ENCODE data around the gene TBCB. TPM values are rescaled to one million over a fixed set of nuclear protein-coding genes. Genes with fewer than 3 reads are reported as not detected.

TBCB gene
- total and polyA plus RNA-seq, 2 of the 4 experiments (the other 2 are of a cell fraction): 182 to 269 TPM

DNA sequence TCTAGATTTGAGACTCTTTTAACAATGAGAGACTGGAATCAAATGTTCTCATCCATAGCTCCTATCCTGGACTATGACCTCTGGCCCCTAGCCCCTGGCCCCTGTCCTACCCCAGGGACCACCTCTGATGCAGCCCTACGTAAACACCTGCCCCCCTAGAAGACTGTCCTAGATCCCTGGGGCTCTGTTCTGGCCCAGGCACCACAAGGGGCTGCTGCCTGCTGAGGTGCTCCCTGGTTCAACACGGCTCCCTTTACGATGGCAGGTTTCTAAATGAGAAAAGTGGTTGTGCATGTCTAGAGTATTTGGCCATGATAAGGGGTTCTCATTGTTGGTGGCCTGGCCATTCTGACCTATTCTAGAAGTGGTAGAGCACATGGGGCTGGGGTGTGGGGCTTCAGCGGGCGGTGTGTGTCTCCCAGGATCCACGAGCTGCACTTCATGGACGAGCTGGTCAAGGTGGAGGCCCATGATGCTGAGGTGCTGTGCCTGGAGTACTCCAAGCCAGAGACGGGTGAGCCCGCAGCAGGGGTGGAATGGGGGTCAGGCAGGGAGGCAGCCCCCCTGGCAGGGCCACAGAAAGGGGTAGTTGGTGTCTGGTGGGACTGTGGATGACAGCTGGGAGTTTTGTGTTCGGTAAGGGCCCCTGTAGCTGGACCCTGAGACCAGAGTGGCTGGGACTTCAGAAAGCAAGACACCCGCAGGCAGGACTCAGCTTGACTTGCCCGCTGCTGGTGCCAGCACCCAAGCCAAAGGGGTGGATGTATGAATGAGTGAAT is 30.8 kb upstream of the TBCB start:
- Histone ChIP-seq H3K56ac (ENCODE audit: extremely low read depth, insufficient read depth, low read length) (no peak overlapping the region), H3K4me1 (ENCODE audit: control insufficient read depth, insufficient read depth, low read length) (no peaks in the 10 kb centered on the region), H3K27me3 (ENCODE audit: control insufficient read depth, insufficient read depth, low read length) (no peaks in the 10 kb centered on the region), H3K9me1 (ENCODE audit: insufficient read depth, low read length) (peaks cover 6% of the 10 kb centered on the region; the same call in 1 of the 2 replicates), H4K5ac (ENCODE audit: low read depth, low read length) (no peak overlapping the region), H2BK120ac (ENCODE audit: low read depth, low read length) (no peak overlapping the region), H3K9ac (ENCODE audit: low read depth, low read length) (no peak overlapping the region), H3K79me1 (ENCODE audit: low read depth in 1 of 2, low read length in 2 of 2) (peaks cover 0 to 6% of the 10 kb centered on the region in 2 experiments; a peak in 2 of 4 replicates), H3K4me2 (ENCODE audit: low read depth, low read length) (no peak overlapping the region), H3K18ac (ENCODE audit: low read depth, low read length) (no peak overlapping the region), H2AFZ (replicated peaks; ENCODE audit: low read length, poor library complexity) (no peak overlapping the region), H3K14ac (replicated peaks; ENCODE audit: low read depth, low read length) (no peak overlapping the region), H2AK9ac (replicated peaks; ENCODE audit: low read depth, low read length, poor library complexity) (no peak overlapping the region), H3K9me3 (ENCODE audit: control insufficient read depth, insufficient read depth, low read length) (no peaks in the 10 kb centered on the region), H3K23ac (ENCODE audit: low read depth, low read length) (no peak overlapping the region), H4K91ac (ENCODE audit: insufficient read depth, low read depth, low read length) (no peak overlapping the region), H3K36me3 (ENCODE audit: control insufficient read depth, insufficient read depth, low read length) (peaks cover 21% of the 10 kb centered on the region), H4K20me1 (ENCODE audit: insufficient read depth, low read length) (no peaks in the 10 kb centered on the region), H3K4me3 (ENCODE audit: insufficient read depth, low read depth, low read length) (no peak overlapping the region), H2BK5ac (ENCODE audit: low read depth, low read length, poor library complexity, severe bottlenecking) (no peak overlapping the region), H4K8ac (ENCODE audit: low read depth in 2 of 2, low read length in 2 of 2) (no peak overlapping the region), H2AK5ac (ENCODE audit: low read depth, low read length) (no peak overlapping the region), H2BK20ac (ENCODE audit: low read depth, low read length) (no peak overlapping the region), H2BK15ac (ENCODE audit: low read depth, low read length) (no peak overlapping the region), H3K27ac (ENCODE audit: insufficient read depth, low read length) (no peak overlapping the region), H3K4ac (ENCODE audit: low read depth, low read length) (no peak overlapping the region)
- intact Hi-C loops (cut with micrococcal nuclease) (no loop called here), dilution Hi-C loops (cut with HindIII; ENCODE audit: low sequenced_read_pairs, unreplicated experiment) (no loop called here), in situ Hi-C loops (cut with MboI; ENCODE audit: low sequenced_read_pairs) (no loop called here)
- 92% methylated on average over 5 of the region's 12 CpGs; no CpG with 5 or more reads in 1 of the 2 experiments for WGBS, 2 experiments (ENCODE audit: extremely low coverage in 2 of 2, insufficient read length in 1 of 2)
- ChIA-PET CTCF (no interaction called here), POLR2A (ENCODE audit: unreplicated experiment) (no interaction called here)
- TF ChIP-seq MAZ (IDR thresholded peaks at IDR 0.05; ENCODE audit: borderline replicate concordance, low read depth, low read length) (no peak), CEBPB (IDR thresholded peaks at IDR 0.05; ENCODE audit: low read depth, low read length) (no peak), CTCF (conservative IDR thresholded peaks at IDR 0.05; ENCODE audit: low read depth, low read length) (no peak), RCOR1 (IDR thresholded peaks at IDR 0.05; ENCODE audit: insufficient replicate concordance, low read length) (no peak), SMC3 (IDR thresholded peaks at IDR 0.05; ENCODE audit: low read depth, low read length) (no peak), RFX5 (IDR thresholded peaks at IDR 0.05; ENCODE audit: low read depth, low read length) (no peak), NFE2L2 (IDR thresholded peaks at IDR 0.05; ENCODE audit: low read depth, low read length) (no peak), CHD1 (IDR thresholded peaks at IDR 0.05; ENCODE audit: low read depth, low read length) (no peak), BHLHE40 (IDR thresholded peaks at IDR 0.05; ENCODE audit: low read depth, low read length) (no peak), POLR2A (IDR thresholded peaks at IDR 0.05; ENCODE audit: low read depth, low read length) (no peak), RAD21 (IDR thresholded peaks at IDR 0.05; ENCODE audit: low read length) (no peak), MAFK (IDR thresholded peaks at IDR 0.05; ENCODE audit: low read depth, low read length) (no peak), FOS (IDR thresholded peaks at IDR 0.05; ENCODE audit: low read depth, low read length) (no peak), USF2 (IDR thresholded peaks at IDR 0.05; ENCODE audit: low read depth, low read length) (no peak), MXI1 (IDR thresholded peaks at IDR 0.05; ENCODE audit: borderline replicate concordance, low read depth, low read length) (no peak)
- TF ChIP-seq, protein P1, sequence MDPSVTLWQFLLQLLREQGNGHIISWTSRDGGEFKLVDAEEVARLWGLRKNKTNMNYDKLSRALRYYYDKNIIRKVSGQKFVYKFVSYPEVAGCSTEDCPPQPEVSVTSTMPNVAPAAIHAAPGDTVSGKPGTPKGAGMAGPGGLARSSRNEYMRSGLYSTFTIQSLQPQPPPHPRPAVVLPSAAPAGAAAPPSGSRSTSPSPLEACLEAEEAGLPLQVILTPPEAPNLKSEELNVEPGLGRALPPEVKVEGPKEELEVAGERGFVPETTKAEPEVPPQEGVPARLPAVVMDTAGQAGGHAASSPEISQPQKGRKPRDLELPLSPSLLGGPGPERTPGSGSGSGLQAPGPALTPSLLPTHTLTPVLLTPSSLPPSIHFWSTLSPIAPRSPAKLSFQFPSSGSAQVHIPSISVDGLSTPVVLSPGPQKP (IDR thresholded peaks at IDR 0.05; ENCODE audit: borderline replicate concordance, low read depth, low read length): no peak
- BruUV-seq (replicated peaks): no TSS peak
- ATAC-seq (ENCODE audit: low read depth) (no peak), DNase-seq (no peak)
